ENCODE measurements around the gene SLC5A6.

- no peak for TF ChIP-seq CTCF (conservative IDR thresholded peaks at IDR 0.05)
- TF ChIP-seq ZFX (IDR thresholded peaks at IDR 0.05) = no peak
Measured at GRCh38 chr2:27178469-27178868, 33.6 kb downstream of the SLC5A6 start.
